Smooth muscle cell (in vitro differentiated cells): ENCODE results near the gene EFCAB8. TPM values are rescaled to one million over a fixed set of nuclear protein-coding genes. Genes with fewer than 3 reads are reported as not detected.

Source experiments
- DNase-seq: peaks from one replicate; lab custom pipeline; 2025; ENCODE audit not compliant: unreplicated experiment; lab: John Stamatoyannopoulos, UW
- H2AFZ ChIP-seq: fragments of 200-600 bp; sonication (generic); 2 replicates; pipeline ENCODE4 v1.6.0; 2016; ENCODE audit warnings: antibody characterized with exemption, low read depth, mild to moderate bottlenecking
- H3F3A ChIP-seq: fragments of 200-600 bp; sonication (generic); 2 replicates; pipeline ENCODE4 v1.6.0; 2017; ENCODE audit warnings: antibody characterized with exemption, low read depth
- H3K27ac ChIP-seq: fragments of 200-600 bp; sonication (generic); 2 replicates; pipeline ENCODE4 v1.5.1; 2016; ENCODE audit warnings: low read depth, mild to moderate bottlenecking
- H3K27me3 ChIP-seq: fragments of 200-600 bp; sonication (generic); 2 replicates; pipeline ENCODE4 v1.6.1; 2016; ENCODE audit warnings: low read depth, mild to moderate bottlenecking
- H3K36me3 ChIP-seq: fragments of 200-600 bp; sonication (generic); 2 replicates; pipeline ENCODE4 v1.5.1; 2016; ENCODE audit warnings: low read depth
- H3K4me1 ChIP-seq: fragments of 200-600 bp; sonication (generic); 2 replicates; pipeline ENCODE4 v1.5.1; 2016; ENCODE audit warnings: low read depth
- H3K4me2 ChIP-seq: fragments of 200-600 bp; sonication (generic); 2 replicates; pipeline ENCODE4 v1.6.0; 2016; ENCODE audit warnings: mild to moderate bottlenecking
- H3K4me3 ChIP-seq: fragments of 200-600 bp; sonication (generic); 2 replicates; pipeline ENCODE4 v1.5.1; 2016; ENCODE audit warnings: mild to moderate bottlenecking
- H3K79me2 ChIP-seq: fragments of 200-600 bp; sonication (generic); 2 replicates; pipeline ENCODE4 v1.6.0; 2016; ENCODE audit warnings: low read depth, mild to moderate bottlenecking
- H3K9ac ChIP-seq: fragments of 200-600 bp; sonication (generic); 2 replicates; pipeline ENCODE4 v1.6.0; 2016; ENCODE audit warnings: low read depth
- H3K9me3 ChIP-seq: fragments of 200-600 bp; sonication (generic); replicated peaks from 2 replicates; pipeline ENCODE4 v1.5.1; 2016; ENCODE audit warnings: low read depth
- H4K20me1 ChIP-seq: fragments of 200-600 bp; sonication (generic); 2 replicates; pipeline ENCODE4 v1.6.0; 2016; ENCODE audit warnings: low read depth
- CTCF ChIP-seq: fragments of 200-600 bp; sonication (generic); IDR thresholded peaks from 2 replicates; pipeline ENCODE4 v1.5.1; 2017; ENCODE audit warnings: borderline replicate concordance, mild to moderate bottlenecking, antibody characterized with exemption; ENCODE audit not compliant: insufficient read depth, poor library complexity, severe bottlenecking
- WGBS: methylation state at CpG from one replicate; pipeline ENCODE4 v1.1.7; 2016; ENCODE audit warnings: low lambda C conversion rate; 5-methylcytosine and 5-hydroxymethylcytosine counted together
- polyA plus RNA-seq: library from polyadenylated mRNA; unstranded; fragments of >200 nt; fragmentation: Nextera tagmentation; extraction: Ambion mirVana; gene quantifications from 2 replicates; pipeline ENCODE4 v1.2.1, GENCODE V29; 2016
- total RNA-seq: library from RNA; depleted of rRNA; stranded (reverse); fragments of >200 nt; gene quantifications from 2 replicates; pipeline ENCODE4 v1.2.3, GENCODE V29; 2014

Gene EFCAB8
- total and polyA plus RNA-seq, 2 experiments from 2014 or later, result 0.25 to 1.7 TPM

- 94% methylated on average over 12 of the region's 12 CpGs for WGBS
- no peak for DNase-seq
These were observed 61.3 kb downstream of the EFCAB8 start for GRCh38 chr20:32920066-32920465.

GRCh38 chr20:32920530-32921298, 62.0 kb downstream of the EFCAB8 start:
- DNase-seq, result no peak

More at GRCh38 chr20:32920066-32920465, 61.3 kb downstream of the EFCAB8 start:
- Histone ChIP-seq H2AFZ (no peak overlapping the region), H3K4me1 (no peaks in the 10 kb centered on the region), H3K4me2 (no peak overlapping the region), H3F3A (no peaks in the 10 kb centered on the region), H3K27me3 (no peaks in the 10 kb centered on the region), H3K36me3 (no peaks in the 10 kb centered on the region), H3K4me3 (no peak overlapping the region), H4K20me1 (no peaks in the 10 kb centered on the region), H3K79me2 (no peaks in the 10 kb centered on the region), H3K27ac (no peak overlapping the region), H3K9me3 (peaks cover 11% of the 10 kb centered on the region), H3K9ac (no peak overlapping the region)
- no peak for TF ChIP-seq CTCF

GRCh38 chr20:32922466-32922865, 63.7 kb downstream of the EFCAB8 start:
- no peak overlapping the region for H3K27ac ChIP-seq
- H3K36me3 ChIP-seq, result no peaks in the 10 kb centered on the region
- H3F3A ChIP-seq, result no peaks in the 10 kb centered on the region
- no peak overlapping the region for H3K4me2 ChIP-seq
- WGBS, result 80% methylated on average over 3 of the region's 3 CpGs
- DNase-seq, result no peak
- H2AFZ ChIP-seq, result no peak overlapping the region
- no peaks in the 10 kb centered on the region for H3K79me2 ChIP-seq
- TF ChIP-seq CTCF, result no peak
- no peaks in the 10 kb centered on the region for H3K27me3 ChIP-seq
- no peak overlapping the region for H3K4me3 ChIP-seq
- H4K20me1 ChIP-seq, result no peaks in the 10 kb centered on the region
- H3K9me3 ChIP-seq, result no peaks in the 10 kb centered on the region
- H3K9ac ChIP-seq, result no peak overlapping the region
- H3K4me1 ChIP-seq, result no peaks in the 10 kb centered on the region

More at GRCh38 chr20:32920530-32921298, 62.0 kb downstream of the EFCAB8 start:
- WGBS, result 84% methylated on average over 6 of the region's 6 CpGs
- Histone ChIP-seq H3K4me1 (no peaks in the 10 kb centered on the region), H4K20me1 (no peaks in the 10 kb centered on the region), H3K4me2 (no peak overlapping the region), H3F3A (no peaks in the 10 kb centered on the region), H3K27me3 (no peaks in the 10 kb centered on the region), H3K4me3 (no peak overlapping the region), H3K27ac (no peak overlapping the region), H2AFZ (no peak overlapping the region), H3K9ac (no peak overlapping the region), H3K79me2 (no peaks in the 10 kb centered on the region), H3K36me3 (no peaks in the 10 kb centered on the region), H3K9me3 (peaks cover 4% of the 10 kb centered on the region)
- TF ChIP-seq CTCF, result no peak

GRCh38 chr20:32924781-32925180, 66.1 kb downstream of the EFCAB8 start:
- no peak overlapping the region for H3K9ac ChIP-seq
- no peak overlapping the region for H3K27ac ChIP-seq
- no peaks in the 10 kb centered on the region for H3K27me3 ChIP-seq
- no peaks in the 10 kb centered on the region for H3K4me1 ChIP-seq
- no peak for DNase-seq
- no peak overlapping the region for H3K4me3 ChIP-seq
- no peaks in the 10 kb centered on the region for H3F3A ChIP-seq
- no peaks in the 10 kb centered on the region for H3K9me3 ChIP-seq
- WGBS, result 93% methylated on average over 1 of the region's 1 CpG
- no peak overlapping the region for H3K4me2 ChIP-seq
- H3K79me2 ChIP-seq, result no peaks in the 10 kb centered on the region
- no peak overlapping the region for H2AFZ ChIP-seq
- no peaks in the 10 kb centered on the region for H3K36me3 ChIP-seq
- no peaks in the 10 kb centered on the region for H4K20me1 ChIP-seq
- no peak for TF ChIP-seq CTCF
